NCI-H345 treated with DMSO at 0.1 percent for 48 hours (cell line): ENCODE data around the gene TNFSF18.
"Not testable (repeated sequence)": the region's sequence is repeated elsewhere in the genome, so short reads cannot be mapped to it uniquely, and the experiment has no call there.

ENCODE experiments used
- DNase-seq: peaks from one replicate; lab custom pipeline; 2025; ENCODE audit not compliant: unreplicated experiment; lab: John Stamatoyannopoulos, UW

TNFSF18 gene, protein sequence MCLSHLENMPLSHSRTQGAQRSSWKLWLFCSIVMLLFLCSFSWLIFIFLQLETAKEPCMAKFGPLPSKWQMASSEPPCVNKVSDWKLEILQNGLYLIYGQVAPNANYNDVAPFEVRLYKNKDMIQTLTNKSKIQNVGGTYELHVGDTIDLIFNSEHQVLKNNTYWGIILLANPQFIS

DNA sequence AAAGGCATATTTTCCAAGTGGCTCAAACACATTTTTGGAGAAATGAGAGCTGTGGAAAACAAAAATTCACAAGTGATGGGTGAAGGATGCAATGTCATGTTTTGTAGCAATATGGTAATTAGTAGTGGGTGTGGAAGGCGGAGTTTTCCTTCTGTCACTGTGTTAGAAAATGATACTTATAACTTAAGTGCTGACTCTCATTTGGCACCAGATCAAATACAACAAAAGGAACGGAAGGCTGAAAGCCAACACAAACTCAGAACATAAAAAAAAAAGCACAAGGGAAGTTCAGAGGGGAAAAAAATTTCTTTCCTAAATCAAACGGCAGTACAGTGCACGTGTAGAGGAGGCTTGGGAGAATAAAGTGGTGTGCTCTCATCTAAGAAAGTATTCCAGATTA is at the start of gene TNFSF18:
TNFSF18 (minus strand) TSS at position 77 of the 400 bp plus-strand sequence; CDS start at position 32, 45 bp downstream.
- peak; percentile 14 for DNase-seq

DNA sequence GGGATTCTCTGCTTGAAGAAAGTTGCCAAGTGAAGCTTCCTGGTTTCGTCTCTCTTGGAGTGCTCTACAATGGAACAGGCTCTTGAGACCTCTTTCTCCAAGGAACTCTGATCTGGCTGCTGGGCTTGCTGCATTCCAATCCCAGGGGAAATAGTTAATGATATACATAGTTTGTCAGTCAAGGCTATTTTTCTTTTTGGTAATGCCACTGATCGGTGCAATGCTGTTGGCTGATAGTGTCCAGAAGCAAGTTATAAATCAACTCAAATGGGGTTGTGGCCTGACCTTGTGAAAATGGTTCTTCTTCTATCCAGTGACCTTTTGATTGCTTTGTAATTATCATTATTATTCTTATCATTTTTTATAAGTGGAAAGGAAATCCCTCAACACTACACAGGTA is 48.4 kb upstream of the TNFSF18 start:
- no peak for DNase-seq

DNA sequence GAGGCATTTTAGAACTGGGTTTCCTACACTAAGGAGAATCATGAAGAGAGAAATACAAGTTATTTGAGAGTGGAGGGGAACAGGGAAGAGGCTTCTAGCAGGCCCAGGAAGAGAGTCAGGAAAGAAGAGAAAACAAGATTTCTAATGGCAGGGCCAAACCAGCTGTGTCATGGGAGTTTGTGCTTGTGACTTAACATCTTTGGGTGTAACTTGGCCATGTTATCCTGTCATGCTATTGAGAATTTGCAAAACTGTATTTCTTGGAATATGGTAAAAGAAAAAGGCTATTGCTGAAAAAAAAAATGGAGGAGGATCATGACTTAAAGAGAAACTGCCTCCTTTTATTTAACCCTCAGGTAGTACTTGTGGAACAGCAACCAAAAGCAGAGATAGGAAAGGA is 47.4 kb upstream of the TNFSF18 start:
- no peak for DNase-seq

DNA sequence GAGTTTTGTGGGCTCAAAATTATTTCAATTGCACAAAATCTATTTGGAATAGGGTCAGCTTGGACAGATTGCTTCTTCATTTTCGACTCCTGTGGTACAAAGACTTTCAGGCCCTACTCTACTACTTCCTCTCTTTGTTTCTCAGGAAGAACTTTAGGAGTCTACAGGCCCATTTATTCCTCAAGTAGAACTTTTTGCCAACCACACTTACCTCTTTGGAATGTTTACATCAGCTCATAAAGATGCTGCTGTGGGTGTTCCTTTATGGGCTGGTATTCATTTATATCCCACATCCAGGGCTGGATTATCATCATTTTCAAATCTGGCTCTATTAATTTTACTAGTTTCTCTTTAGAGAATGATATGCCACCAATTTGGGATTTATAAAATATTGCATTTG is 46.3 kb upstream of the TNFSF18 start:
- no peak for DNase-seq

DNA sequence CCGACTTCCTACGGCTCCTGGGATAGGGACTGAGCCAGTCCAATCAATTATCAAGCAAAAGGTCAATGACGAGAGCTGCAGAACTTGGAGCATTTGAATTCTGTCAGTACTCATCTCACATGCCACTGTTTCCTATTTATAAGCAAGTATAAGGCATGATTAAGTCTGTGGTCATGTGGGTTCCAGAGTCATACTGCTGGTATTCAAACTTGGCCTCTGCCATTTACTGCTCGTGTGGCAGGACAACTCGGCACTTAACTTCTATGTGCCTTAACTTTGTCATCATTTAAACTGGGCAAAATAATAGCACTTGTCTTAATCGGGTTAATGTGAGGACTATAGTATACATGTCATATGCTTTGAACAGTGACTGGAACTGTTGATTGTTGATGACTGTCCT is 44.9 kb upstream of the TNFSF18 start:
- no peak for DNase-seq

DNA sequence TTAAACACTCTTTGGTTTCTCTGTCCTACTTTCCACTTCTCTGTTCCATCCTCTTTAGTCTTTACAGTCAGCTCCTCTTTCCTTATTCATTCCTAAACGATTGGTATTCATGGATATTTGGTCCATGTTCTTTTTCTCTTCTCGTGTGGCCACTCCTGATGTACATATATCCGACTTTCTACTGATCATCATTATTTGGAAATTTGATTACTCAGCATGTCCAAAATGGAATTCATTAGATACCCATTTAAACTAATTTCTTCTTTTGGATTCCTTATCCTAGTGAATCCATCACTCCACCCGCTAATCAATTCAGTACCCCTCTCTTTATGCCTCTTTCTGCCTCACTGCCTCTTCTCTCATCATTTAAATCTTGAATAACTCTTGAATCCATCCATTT is 43.8 kb upstream of the TNFSF18 start:
- no peak for DNase-seq

DNA sequence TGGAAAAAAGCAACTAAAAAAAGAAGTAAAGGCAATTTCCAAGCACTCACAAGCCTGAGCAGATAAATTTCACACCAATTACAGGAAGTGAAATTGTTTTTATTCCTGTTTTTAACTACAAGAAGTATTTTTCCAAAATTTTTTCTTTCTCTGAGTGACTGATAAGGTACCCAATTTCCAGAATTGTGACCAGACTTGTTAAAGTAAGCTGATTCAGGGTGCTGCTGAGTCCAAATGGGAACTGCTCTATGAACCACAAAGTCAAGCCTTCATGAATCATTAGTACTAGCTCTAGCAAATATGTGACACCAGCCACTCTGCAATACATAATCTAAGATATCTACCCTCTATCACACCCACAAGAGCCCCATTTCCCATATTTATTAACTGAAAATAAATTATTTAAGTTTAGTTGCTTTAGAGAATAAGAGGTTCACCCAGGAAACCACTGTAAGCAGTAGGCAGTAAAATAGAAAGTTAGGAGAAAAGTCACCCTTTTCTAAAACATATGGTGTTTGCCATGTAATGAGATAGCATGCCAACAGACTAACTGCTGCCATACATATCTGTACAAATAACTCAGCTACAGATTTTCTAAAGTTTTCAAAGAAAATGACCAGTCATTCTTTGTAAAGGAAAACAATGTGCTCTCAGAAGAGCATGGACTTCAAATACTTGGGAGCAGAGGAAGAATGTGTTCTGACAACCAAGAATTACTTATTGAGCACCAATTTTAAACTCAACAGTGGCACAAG is 43.1 kb upstream of the TNFSF18 start:
- DNase-seq, result no peak

DNA sequence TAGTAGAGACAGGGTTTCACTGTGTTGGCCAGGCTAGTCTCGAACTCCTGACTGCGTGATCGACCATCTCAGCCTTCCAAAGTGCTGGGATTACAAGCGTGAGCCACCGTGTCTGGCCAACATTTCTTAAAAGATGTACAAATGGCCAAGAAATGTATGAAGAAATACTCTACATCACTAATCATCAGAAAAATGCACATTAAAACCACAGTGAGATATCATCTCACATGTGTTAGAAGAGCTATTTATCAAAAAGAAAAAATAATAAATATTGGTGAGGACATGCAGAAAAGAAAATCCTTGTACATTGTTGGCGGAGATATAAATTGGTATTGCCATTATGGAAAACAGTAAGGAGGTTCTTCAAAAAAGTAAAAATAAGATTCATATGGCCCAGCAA is 33.6 kb upstream of the TNFSF18 start:
- no peak for DNase-seq

DNA sequence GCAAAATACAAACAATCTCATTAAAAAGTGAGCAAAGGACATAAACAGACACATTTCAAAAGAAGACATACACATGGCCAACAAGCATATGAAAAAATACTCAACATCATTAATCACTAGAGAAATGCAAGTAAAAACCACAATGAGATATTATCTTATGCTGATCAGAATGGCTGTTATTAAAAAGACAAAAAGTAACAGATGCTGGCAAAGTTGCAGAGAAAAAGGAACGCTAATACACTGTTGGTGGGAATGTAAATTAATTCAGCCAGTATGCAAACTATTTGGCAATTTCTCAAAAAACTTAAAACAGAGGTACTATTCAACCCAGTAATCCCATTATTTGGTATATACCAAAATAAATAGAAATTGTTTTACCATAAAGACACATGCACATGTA is 32.2 kb upstream of the TNFSF18 start:
- DNase-seq, result no peak

DNA sequence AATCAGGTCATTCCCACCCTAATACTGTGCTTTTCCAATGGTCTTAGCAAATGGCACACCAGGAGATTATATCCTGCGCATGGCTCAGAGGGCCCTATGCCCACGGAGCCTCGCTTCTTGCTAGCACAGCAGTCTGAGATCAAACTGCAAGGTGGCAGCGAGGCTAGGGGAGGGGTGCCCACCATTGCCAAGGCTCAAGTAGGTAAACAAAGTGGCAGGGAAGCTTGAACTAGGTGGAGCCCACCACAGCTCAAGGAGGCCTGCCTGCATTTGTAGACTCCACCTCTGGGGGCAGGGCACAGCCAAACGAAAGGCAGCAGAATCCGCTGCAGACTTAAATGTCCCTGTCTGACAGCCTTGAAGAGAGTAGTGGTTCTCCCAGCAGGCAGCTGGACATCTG is 23.5 kb upstream of the TNFSF18 start:
- not testable (repeated sequence) for DNase-seq

DNA sequence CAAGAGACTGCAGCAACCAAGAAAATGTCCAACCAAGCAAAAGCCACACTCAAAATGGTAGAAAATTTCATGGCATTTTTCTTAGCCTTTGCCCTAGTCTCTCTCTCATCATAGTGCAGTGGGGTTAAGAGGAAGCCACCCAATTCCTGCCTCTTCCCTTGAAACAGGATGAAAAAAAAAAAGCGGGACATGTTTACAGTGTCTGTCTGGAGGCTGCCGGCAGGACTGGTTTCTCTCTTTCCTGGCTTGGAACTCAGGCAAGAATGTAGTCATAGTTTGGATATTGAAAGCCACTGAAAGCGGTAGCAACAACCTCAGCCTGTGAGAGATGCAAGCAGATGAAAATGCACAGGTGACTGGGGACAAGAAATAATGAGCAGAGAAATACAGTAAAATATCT is 13.3 kb upstream of the TNFSF18 start:
- DNase-seq, result no peak

DNA sequence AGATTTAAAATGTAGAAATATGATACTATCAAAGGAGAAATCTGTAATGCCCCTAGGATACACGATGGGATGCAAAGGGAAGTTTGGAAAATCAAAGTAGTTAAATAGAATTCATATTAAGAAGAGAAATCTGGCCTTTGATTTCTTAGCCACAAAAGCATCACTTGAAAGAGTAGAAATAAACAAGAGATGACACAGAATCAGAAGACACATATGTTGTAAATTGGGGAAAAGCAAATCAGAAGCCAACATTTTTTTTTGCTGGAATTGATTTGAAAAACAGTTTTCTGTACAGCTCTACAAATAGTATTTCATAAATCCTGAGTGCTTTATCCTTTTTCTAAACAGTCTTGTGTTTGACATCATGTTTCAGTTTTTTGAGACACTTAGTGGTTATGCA is 12.4 kb upstream of the TNFSF18 start:
- DNase-seq, result no peak

DNA sequence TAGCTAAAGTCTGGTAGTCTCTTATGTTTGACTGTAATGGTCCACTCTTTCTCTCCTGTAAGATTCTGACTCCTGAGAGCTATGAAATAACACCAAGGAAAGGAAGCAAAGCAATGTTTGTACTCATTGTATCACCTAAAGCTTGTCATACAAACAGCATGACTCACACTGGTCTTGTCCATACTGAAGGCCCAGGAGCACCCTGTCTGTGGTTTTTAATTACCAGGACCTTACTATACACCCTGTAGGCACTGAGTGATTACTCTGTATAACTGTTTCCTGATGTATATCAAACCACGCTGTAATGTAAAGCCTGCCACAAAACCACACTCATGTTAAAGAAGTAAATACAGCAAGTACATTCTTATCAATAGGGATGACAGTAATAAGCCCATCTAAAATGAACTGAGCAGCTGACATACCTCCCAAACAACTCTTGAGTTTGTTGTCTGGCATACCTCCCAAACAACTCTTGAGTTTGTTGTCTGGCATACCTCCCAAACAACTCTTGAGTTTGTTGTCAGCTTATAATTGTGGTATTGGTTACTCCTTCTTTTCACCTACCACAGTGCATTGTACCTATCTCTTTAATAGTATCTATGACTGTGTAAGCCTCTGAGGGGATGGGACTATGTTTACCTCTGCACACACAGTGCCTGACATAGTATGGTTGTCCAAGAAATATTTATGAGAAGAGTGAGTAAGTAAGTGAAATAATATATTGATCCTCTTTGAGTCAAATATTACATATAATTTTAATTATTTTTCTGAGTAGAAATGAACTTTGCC is 11.6 kb upstream of the TNFSF18 start:
- no peak for DNase-seq

DNA sequence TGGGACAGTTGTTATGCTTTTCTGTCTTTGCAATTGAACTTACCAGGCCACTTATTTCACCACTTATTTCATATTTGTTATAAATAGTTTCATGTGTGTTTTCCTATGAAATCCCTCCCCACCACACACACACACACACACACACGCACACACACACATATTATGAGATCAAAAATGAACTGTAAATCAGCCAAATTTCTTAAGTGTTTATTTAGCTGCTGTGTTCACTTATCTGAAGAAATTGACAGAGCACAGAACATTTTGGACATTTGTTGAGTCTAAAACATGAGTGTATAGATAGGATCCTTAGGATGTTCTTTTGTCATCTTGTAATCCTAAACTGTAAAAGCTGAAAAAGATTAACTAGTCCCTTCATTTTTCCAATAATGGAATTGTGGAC is 7.8 kb upstream of the TNFSF18 start:
- DNase-seq, result no peak

DNA sequence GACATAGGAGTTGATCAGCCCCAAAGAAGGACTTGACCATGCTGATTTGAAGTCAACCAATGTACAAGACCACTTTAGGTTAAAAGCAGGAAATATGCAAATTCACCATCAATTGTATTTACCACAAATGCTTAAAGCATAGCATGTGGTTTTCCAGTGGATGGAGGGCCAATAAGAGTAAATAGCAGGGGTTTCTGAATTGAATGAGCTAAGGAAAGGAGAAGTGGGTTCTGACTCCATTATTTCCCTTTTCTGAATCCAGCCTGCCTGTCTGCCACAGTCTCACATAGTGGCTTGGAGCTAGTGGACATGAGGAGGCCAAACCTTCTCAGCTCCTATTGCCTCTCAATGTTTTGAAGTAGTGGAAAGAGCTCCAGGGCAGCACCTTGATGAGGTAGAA is 7.2 kb upstream of the TNFSF18 start:
- DNase-seq, result no peak

DNA sequence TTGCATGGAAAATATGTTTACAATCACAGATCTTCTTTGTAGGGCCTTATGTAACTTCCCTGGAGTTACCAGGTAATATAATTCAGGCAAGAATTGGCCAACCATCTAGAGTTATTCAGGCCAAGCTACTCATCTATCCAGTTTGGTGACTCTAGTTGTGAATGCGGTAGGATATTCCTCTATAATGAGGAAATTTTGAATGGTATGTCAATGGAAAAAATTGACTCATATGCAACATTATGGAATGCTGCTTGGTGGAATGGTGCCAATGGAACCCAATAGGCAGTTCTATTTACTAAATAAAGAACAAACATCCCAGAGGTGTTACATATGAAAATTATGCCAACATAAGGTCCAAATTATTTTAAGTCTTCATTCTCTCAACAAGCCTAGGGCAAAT is 5.6 kb upstream of the TNFSF18 start:
- DNase-seq, result no peak

DNA sequence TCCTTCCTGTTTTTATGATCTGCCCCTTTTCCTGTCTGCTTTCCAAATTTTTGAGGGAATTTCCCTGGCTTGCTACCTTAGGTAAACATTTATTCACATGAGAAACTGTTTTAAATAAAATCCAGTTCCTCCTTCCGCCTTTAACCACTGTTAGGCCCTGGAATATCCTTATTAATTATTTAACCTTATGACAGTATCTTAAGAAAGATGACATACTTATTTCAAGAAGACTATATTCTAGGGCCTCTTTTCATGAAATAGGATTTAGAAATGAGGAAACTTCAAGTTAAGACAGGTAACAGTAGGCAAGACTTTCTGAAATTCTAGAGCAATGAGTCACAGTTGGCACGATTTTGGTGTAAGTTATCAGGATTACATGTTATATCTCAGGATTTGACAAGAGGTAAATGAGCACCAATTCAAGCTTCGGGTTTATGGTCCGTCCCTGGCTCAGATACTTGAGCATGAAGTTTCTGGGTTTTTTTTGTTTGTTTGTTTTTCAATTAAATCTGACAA is 2.0 kb upstream of the TNFSF18 start:
- no peak for DNase-seq

DNA sequence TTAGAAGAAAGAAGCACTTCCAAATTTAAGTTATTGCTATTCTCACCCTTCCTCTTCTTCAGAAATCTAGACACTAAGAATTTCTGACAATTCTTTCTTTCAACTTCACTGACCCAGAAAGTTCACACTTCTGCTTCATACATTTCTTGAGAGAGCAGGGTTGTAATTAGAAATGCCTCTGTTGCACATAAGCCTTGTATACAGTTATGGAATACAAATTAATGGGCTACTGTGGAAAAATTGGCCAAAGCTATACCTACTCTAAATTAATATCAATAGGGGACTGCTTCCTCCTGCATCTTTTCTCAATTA is 1.5 kb downstream of the TNFSF18 start:
- no peak for DNase-seq

DNA sequence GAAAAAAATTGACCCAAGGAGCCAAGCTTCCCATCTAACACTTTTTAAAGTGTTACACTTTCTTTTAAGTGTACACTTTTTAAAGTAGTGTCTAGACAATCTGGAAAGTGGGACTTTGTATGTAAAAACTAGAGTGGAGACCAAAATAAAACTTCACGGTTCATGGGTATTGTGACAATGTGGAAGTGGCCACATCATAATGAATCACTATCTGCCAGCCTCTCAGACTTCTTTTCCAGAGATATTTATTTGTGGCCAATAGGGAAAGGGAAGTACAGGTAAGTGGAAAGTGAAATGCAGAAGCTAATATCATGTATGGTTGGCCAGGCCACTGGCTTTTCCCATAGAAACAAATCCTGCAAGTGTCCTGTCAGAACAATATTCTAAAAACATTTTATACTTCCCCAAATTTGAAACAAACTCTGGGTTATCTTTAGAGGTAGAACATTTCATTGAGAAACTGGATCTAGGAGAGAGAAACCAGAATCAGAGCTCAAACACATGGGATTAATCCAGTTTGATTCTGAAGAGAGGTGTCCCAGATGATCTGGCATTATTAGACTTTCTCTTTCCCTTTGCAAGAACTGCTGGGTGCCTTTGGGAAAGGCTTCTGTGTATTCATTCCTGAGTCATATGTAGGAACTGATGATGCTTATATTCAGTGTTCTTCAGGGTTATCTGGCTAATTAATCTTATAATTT is 2.0 kb downstream of the TNFSF18 start:
- DNase-seq, result no peak

DNA sequence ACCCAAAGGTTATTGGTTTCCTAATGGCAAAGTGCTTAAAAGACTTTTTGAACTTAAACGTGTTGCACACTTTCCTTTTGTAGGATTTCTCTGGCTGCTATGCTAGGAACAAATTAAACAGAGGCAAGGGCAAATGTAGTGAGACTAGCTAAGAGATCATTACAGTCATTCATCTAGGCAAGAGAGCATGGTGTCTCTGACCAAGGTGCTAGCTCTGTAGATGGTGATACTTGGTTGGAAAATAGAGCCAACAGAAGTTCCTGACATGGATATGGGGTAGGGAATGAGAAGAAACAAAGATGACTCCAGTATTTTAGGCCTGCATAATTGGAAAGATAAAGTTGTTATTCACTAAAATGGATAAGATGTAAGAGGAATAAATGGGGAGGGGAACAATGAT is 6.1 kb downstream of the TNFSF18 start:
- no peak for DNase-seq

DNA sequence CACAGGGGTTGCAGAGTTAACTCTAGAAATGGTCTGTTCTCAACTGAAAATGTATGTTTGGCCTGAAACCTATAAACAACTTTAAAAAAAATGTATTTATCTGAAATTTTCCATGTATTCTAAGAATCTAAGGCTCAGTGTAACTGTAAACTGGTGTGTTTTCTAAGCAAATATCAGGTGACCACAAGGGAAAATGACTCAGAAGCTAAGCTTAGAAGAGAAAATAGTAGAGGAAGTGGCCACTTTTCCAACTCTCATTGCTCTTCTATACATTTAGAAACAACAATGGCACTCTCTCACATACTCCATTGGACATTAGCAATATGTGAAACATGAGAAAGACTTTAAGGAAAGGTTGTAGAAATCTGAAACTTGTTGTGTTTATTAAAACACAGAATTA is 7.5 kb downstream of the TNFSF18 start:
- no peak for DNase-seq

DNA sequence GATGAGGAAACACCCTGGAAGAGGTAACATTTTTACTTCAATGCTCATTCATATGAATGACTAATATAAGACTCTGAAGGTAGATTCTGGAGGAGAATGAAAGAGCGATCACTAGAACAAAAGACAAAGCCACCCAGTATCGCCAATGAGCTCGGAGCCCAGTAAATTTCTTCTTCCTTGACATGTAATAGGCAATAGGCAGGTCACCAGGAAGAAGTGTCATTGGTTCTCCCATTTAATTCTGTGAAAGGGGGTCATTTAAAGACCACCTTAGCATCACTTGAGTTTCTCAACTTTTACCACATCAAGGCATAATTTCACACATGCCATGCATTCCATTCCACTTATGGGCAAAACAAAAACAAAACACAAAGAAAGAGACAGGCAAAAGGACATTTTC is 7.9 kb downstream of the TNFSF18 start:
- no peak for DNase-seq
